SK-N-SH treated with all-trans-retinoic acid at 6 μM for 48 hours (cell line): ENCODE results near the gene TGFB2.

Source experiments
- ATAC-seq: fragments of 200-7000 bp; cut with Tn5 transposase; 3 replicates; pipeline ENCODE4 v1.9.1; 2020; ENCODE audit warnings: mild to moderate bottlenecking, moderate library complexity
- ARNTL ChIP-seq: fragments of 450-650 bp; formaldehyde crosslinking; IDR thresholded peaks from 2 replicates; pipeline ENCODE4 v1.5.0; 2020; ENCODE audit warnings: low read depth, mild to moderate bottlenecking, moderate library complexity, borderline replicate concordance
- BACH2 ChIP-seq: fragments of 250-450 bp; sonication (Bioruptor Pico); IDR thresholded peaks from 2 replicates; pipeline ENCODE4 v1.9.0; 2021; ENCODE audit warnings: mild to moderate bottlenecking, borderline replicate concordance
- CSDC2 ChIP-seq: fragments of 250-450 bp; sonication (Bioruptor Pico); IDR thresholded peaks from 2 replicates; pipeline ENCODE4 v1.5.0; 2020; ENCODE audit warnings: mild to moderate bottlenecking, moderate library complexity
- ESRRG ChIP-seq: fragments of 250-450 bp; sonication (Bioruptor Pico); IDR thresholded peaks from 2 replicates; pipeline ENCODE4 v1.6.1; 2021; ENCODE audit warnings: mild to moderate bottlenecking
- GLIS3 ChIP-seq: fragments of 250-450 bp; sonication (Bioruptor Pico); IDR thresholded peaks from 2 replicates; pipeline ENCODE4 v1.5.0; 2020; ENCODE audit warnings: mild to moderate bottlenecking, moderate library complexity
- OSR1 ChIP-seq: fragments of 250-450 bp; sonication (Bioruptor Pico); IDR thresholded peaks from 2 replicates; pipeline ENCODE4 v1.8.0; 2022; ENCODE audit warnings: moderate library complexity, mild to moderate bottlenecking, inconsistent platforms
- PPARA ChIP-seq: fragments of 250-450 bp; sonication (Bioruptor Pico); IDR thresholded peaks from 2 replicates; pipeline ENCODE4 v1.5.0; 2020; ENCODE audit warnings: mild to moderate bottlenecking, borderline replicate concordance
- SNAI2 ChIP-seq: fragments of 250-450 bp; sonication (Bioruptor Pico); IDR thresholded peaks from 2 replicates; pipeline ENCODE4 v1.5.0; 2020; ENCODE audit warnings: mild to moderate bottlenecking, moderate library complexity
- TOX ChIP-seq: fragments of 250-450 bp; sonication (Bioruptor Pico); IDR thresholded peaks from 2 replicates; pipeline ENCODE4 v1.8.0; 2021; ENCODE audit warnings: mild to moderate bottlenecking, moderate library complexity, borderline replicate concordance
- ZC3H10 ChIP-seq: fragments of 250-450 bp; sonication (Bioruptor Pico); IDR thresholded peaks from 2 replicates; pipeline ENCODE4 v1.5.1; 2021; ENCODE audit warnings: mild to moderate bottlenecking, moderate library complexity
- ZFP3 ChIP-seq: fragments of 250-450 bp; sonication (Bioruptor Pico); IDR thresholded peaks from 2 replicates; pipeline ENCODE4 v1.5.0; 2020; ENCODE audit warnings: mild to moderate bottlenecking, moderate library complexity
- ZFP30 ChIP-seq: fragments of 450-650 bp; formaldehyde crosslinking; IDR thresholded peaks from 2 replicates; pipeline ENCODE4 v1.5.0; 2022; ENCODE audit warnings: mild to moderate bottlenecking, moderate library complexity
- ZNF565 ChIP-seq: fragments of 450-650 bp; formaldehyde crosslinking; conservative IDR thresholded peaks from 2 replicates; pipeline ENCODE4 v1.5.0; 2020; ENCODE audit warnings: low read depth, mild to moderate bottlenecking, moderate library complexity
- ZNF70 ChIP-seq: fragments of 450-650 bp; formaldehyde crosslinking; IDR thresholded peaks from 2 replicates; pipeline ENCODE4 v1.5.0; 2020; ENCODE audit warnings: mild to moderate bottlenecking, moderate library complexity
- ZNF8 ChIP-seq: fragments of 450-650 bp; formaldehyde crosslinking; IDR thresholded peaks from 2 replicates; pipeline ENCODE4 v1.5.0; 2020; ENCODE audit warnings: mild to moderate bottlenecking, moderate library complexity
- TF ChIP-seq, protein P1 (sequence below): fragments of 250-450 bp; sonication (Bioruptor Pico); IDR thresholded peaks from 2 replicates; pipeline ENCODE4 v1.8.0; 2020; ENCODE audit warnings: mild to moderate bottlenecking, moderate library complexity, borderline replicate concordance
- TF ChIP-seq, protein P2 (sequence below): fragments of 250-450 bp; sonication (Bioruptor Pico); IDR thresholded peaks from 2 replicates; pipeline ENCODE4 v1.8.0; 2021; ENCODE audit warnings: low read depth, mild to moderate bottlenecking, moderate library complexity, borderline replicate concordance
- TF ChIP-seq, protein P3 (sequence below): fragments of 250-450 bp; sonication (Bioruptor Pico); IDR thresholded peaks from 2 replicates; pipeline ENCODE4 v1.5.1; 2020; ENCODE audit warnings: low read depth, mild to moderate bottlenecking, moderate library complexity
- TF ChIP-seq, protein P4 (sequence below): fragments of 250-450 bp; sonication (Bioruptor Pico); IDR thresholded peaks from 2 replicates; pipeline ENCODE4 v1.5.0; 2020; ENCODE audit warnings: mild to moderate bottlenecking, moderate library complexity
- TF ChIP-seq, protein P5 (sequence below): fragments of 250-450 bp; sonication (Bioruptor Pico); IDR thresholded peaks from 2 replicates; pipeline ENCODE4 v1.5.1; 2021; ENCODE audit warnings: mild to moderate bottlenecking, moderate library complexity

Gene TGFB2

DNA sequence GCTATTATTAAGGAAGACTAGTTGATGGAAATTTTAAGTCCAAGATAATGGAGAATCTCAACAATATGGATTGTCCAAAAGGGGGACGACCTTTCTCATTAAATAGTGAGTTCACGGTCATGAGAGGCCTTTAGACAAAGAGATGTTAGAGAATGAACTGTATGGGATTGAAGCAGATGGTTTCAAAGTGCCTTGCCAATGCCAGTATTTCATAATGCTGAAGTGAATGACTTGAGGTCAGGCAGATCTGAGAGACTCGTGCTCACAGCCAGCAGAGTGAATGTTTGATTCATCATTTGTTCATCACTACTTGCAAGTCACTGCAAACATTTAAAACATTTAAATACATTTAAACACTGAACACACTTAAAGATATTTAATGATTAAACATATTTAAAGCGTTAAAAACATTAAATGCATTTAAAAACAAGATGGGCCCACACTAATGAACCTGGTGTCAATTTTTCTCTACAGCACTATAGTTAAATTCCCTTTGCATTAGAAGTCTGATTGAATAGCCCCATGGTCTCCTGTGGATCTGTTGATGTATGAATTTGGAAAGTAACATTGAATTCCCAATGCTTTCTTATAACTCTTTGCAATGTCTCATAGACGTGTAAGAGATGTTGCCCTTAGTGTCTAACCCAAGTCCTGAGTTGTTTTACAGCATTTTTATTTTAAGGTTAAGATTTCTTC is 80.7 kb downstream of the TGFB2 start:
- no peak for ATAC-seq
- TF ChIP-seq ESRRG (CRISPR knock-in tag), result no peak
- TF ChIP-seq BACH2 (CRISPR knock-in tag), result no peak
- TF ChIP-seq, protein P1, sequence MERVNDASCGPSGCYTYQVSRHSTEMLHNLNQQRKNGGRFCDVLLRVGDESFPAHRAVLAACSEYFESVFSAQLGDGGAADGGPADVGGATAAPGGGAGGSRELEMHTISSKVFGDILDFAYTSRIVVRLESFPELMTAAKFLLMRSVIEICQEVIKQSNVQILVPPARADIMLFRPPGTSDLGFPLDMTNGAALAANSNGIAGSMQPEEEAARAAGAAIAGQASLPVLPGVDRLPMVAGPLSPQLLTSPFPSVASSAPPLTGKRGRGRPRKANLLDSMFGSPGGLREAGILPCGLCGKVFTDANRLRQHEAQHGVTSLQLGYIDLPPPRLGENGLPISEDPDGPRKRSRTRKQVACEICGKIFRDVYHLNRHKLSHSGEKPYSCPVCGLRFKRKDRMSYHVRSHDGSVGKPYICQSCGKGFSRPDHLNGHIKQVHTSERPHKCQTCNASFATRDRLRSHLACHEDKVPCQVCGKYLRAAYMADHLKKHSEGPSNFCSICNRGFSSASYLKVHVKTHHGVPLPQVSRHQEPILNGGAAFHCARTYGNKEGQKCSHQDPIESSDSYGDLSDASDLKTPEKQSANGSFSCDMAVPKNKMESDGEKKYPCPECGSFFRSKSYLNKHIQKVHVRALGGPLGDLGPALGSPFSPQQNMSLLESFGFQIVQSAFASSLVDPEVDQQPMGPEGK (CRISPR knock-in tag), result no peak
- TF ChIP-seq ZC3H10 (CRISPR knock-in tag), result no peak
- TF ChIP-seq CSDC2 (CRISPR knock-in tag), result no peak
- no peak for TF ChIP-seq OSR1
- no peak for TF ChIP-seq ARNTL (CRISPR knock-in tag)
- TF ChIP-seq ZFP30 (CRISPR knock-in tag), result no peak
- no peak for TF ChIP-seq ZNF8 (CRISPR knock-in tag)
- no peak for TF ChIP-seq ZFP3
- TF ChIP-seq, protein P2, sequence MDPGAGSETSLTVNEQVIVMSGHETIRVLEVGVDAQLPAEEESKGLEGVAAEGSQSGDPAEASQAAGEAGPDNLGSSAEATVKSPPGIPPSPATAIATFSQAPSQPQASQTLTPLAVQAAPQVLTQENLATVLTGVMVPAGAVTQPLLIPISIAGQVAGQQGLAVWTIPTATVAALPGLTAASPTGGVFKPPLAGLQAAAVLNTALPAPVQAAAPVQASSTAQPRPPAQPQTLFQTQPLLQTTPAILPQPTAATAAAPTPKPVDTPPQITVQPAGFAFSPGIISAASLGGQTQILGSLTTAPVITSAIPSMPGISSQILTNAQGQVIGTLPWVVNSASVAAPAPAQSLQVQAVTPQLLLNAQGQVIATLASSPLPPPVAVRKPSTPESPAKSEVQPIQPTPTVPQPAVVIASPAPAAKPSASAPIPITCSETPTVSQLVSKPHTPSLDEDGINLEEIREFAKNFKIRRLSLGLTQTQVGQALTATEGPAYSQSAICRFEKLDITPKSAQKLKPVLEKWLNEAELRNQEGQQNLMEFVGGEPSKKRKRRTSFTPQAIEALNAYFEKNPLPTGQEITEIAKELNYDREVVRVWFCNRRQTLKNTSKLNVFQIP (CRISPR knock-in tag), result no peak
- TF ChIP-seq ZNF565 (CRISPR knock-in tag), result no peak
- TF ChIP-seq GLIS3 (CRISPR knock-in tag), result no peak
- no peak for TF ChIP-seq PPARA (CRISPR knock-in tag)
- TF ChIP-seq, all 23 proteins: peak for 0

DNA sequence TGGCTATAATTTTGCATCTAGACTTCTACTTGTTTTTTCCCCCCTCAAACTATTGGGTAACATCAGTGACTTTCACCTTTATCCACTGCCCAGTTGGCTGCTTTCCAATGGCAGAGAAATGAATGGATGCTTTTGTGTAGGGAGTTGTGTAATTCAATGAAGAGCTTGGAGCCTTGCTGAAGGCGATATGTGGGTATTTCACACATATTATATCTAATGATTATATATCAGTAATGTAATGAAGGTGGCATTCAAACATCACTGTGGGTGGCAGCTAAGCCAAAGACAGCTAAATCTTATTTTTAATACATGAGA is 81.2 kb downstream of the TGFB2 start:
- ATAC-seq, result no peak
- no peak for TF ChIP-seq ZNF8 (CRISPR knock-in tag)
- TF ChIP-seq ESRRG (CRISPR knock-in tag), result no peak
- 0 out of 2 replicates have a peak, but pooled peaks have one; percentile 24 for TF ChIP-seq ZFP3

DNA sequence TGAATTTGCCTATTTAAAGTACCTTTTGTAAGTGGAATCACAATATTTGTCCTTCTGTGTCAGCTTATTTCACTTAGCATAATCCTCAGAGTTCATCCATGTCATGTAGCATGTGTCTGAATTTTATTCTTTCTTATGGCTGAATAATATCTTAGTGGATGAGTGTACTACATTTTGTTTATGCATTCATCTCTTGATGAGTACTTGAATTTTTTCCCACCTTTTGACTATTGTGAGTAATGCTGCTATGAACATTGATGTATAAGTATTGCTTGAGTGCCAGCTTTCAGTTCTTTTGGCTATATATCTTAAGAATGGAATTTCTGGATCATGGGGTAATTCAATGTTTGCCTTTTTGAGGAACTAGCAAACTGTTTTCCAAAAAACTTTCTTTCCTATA is 84.2 kb downstream of the TGFB2 start:
- no peak for ATAC-seq
- TF ChIP-seq ZNF565 (CRISPR knock-in tag) (no peak), ESRRG (CRISPR knock-in tag) (no peak)
- TF ChIP-seq, protein P3, sequence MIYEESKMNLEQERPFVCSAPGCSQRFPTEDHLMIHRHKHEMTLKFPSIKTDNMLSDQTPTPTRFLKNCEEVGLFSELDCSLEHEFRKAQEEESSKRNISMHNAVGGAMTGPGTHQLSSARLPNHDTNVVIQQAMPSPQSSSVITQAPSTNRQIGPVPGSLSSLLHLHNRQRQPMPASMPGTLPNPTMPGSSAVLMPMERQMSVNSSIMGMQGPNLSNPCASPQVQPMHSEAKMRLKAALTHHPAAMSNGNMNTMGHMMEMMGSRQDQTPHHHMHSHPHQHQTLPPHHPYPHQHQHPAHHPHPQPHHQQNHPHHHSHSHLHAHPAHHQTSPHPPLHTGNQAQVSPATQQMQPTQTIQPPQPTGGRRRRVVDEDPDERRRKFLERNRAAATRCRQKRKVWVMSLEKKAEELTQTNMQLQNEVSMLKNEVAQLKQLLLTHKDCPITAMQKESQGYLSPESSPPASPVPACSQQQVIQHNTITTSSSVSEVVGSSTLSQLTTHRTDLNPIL (CRISPR knock-in tag), result no peak

DNA sequence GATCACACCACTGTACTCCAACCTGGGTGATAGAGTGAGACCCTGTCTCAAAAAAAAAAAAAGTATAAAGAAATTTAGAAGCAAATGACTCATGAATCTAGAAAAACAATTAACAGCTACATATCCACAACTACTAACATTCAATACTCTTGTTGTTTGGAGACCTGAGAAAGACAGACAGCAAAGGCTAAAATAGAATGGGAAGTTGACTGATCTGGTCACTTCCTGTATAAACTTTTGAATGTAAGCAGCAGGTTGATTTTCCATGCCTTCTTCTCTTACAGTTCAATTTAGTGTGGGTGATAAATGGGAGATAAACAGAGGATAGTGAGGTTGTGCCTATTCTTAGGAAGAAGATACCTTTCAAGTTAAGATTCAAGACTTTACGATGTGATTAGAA is 85.2 kb downstream of the TGFB2 start:
- ATAC-seq, result no peak
- TF ChIP-seq OSR1 (no peak), BACH2 (CRISPR knock-in tag) (no peak), SNAI2 (CRISPR knock-in tag) (no peak), TOX (CRISPR knock-in tag) (no peak), ZNF565 (CRISPR knock-in tag) (no peak), ZNF8 (CRISPR knock-in tag) (no peak), ZNF70 (CRISPR knock-in tag) (no peak), ARNTL (CRISPR knock-in tag) (no peak), ESRRG (CRISPR knock-in tag) (no peak), GLIS3 (CRISPR knock-in tag) (no peak)
- TF ChIP-seq, protein P2 (CRISPR knock-in tag), result no peak
- TF ChIP-seq, protein P1 (CRISPR knock-in tag), result no peak
- TF ChIP-seq, protein P4, sequence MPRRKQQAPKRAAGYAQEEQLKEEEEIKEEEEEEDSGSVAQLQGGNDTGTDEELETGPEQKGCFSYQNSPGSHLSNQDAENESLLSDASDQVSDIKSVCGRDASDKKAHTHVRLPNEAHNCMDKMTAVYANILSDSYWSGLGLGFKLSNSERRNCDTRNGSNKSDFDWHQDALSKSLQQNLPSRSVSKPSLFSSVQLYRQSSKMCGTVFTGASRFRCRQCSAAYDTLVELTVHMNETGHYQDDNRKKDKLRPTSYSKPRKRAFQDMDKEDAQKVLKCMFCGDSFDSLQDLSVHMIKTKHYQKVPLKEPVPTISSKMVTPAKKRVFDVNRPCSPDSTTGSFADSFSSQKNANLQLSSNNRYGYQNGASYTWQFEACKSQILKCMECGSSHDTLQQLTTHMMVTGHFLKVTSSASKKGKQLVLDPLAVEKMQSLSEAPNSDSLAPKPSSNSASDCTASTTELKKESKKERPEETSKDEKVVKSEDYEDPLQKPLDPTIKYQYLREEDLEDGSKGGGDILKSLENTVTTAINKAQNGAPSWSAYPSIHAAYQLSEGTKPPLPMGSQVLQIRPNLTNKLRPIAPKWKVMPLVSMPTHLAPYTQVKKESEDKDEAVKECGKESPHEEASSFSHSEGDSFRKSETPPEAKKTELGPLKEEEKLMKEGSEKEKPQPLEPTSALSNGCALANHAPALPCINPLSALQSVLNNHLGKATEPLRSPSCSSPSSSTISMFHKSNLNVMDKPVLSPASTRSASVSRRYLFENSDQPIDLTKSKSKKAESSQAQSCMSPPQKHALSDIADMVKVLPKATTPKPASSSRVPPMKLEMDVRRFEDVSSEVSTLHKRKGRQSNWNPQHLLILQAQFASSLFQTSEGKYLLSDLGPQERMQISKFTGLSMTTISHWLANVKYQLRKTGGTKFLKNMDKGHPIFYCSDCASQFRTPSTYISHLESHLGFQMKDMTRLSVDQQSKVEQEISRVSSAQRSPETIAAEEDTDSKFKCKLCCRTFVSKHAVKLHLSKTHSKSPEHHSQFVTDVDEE (CRISPR knock-in tag), result no peak
- TF ChIP-seq, protein P5, sequence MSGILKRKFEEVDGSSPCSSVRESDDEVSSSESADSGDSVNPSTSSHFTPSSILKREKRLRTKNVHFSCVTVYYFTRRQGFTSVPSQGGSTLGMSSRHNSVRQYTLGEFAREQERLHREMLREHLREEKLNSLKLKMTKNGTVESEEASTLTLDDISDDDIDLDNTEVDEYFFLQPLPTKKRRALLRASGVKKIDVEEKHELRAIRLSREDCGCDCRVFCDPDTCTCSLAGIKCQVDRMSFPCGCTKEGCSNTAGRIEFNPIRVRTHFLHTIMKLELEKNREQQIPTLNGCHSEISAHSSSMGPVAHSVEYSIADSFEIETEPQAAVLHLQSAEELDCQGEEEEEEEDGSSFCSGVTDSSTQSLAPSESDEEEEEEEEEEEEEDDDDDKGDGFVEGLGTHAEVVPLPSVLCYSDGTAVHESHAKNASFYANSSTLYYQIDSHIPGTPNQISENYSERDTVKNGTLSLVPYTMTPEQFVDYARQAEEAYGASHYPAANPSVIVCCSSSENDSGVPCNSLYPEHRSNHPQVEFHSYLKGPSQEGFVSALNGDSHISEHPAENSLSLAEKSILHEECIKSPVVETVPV (CRISPR knock-in tag), result no peak
- TF ChIP-seq, protein P3 (CRISPR knock-in tag), result no peak
